Bronchial epithelial cell (primary cell): ENCODE data around the gene FRMD4A. TPM values are rescaled to one million over a fixed set of nuclear protein-coding genes. Genes with fewer than 3 reads are reported as not detected.
A peak's percentile ranks its signal among the peaks of the same experiment; 100 is the strongest.

Source experiments
- DNase-seq: peaks from one replicate; pipeline ENCODE4 v3.0.0-alpha.2; 2010; ENCODE audit warnings: low read depth
- FAIRE-seq: peaks from 2 replicates; lab custom pipeline; 2011; peaks lifted over from hg19 to GRCh38; lab: Jason Lieb, UNC
- H3K27me3 ChIP-seq: 2 replicates; pipeline ENCODE4 v1.5.1; 2011; ENCODE audit warnings: low read length; ENCODE audit not compliant: control insufficient read depth, insufficient read depth
- H3K36me3 ChIP-seq: 2 replicates; pipeline ENCODE4 v1.5.1; 2011; ENCODE audit warnings: low read length; ENCODE audit not compliant: control insufficient read depth, insufficient read depth
- H3K4me3 ChIP-seq: 2 replicates; pipeline ENCODE4 v1.5.1; 2011; ENCODE audit warnings: mild to moderate bottlenecking, low read depth, low read length, control low read depth
- total RNA-seq: library from RNA; depleted of rRNA; stranded (reverse); fragments of >200 nt; gene quantifications from 2 replicates; pipeline ENCODE4 v1.2.1, GENCODE V29; 2014
- TF ChIP-seq, protein P1 (sequence below): IDR thresholded peaks from 2 replicates; pipeline ENCODE4 v1.5.1; 2011; ENCODE audit warnings: mild to moderate bottlenecking, moderate library complexity, low read length, control low read depth, inconsistent platforms; ENCODE audit not compliant: insufficient read depth, severe bottlenecking

The FRMD4A gene
- total RNA-seq, 1 donor from 2014 or later: 3.2 TPM

DNA sequence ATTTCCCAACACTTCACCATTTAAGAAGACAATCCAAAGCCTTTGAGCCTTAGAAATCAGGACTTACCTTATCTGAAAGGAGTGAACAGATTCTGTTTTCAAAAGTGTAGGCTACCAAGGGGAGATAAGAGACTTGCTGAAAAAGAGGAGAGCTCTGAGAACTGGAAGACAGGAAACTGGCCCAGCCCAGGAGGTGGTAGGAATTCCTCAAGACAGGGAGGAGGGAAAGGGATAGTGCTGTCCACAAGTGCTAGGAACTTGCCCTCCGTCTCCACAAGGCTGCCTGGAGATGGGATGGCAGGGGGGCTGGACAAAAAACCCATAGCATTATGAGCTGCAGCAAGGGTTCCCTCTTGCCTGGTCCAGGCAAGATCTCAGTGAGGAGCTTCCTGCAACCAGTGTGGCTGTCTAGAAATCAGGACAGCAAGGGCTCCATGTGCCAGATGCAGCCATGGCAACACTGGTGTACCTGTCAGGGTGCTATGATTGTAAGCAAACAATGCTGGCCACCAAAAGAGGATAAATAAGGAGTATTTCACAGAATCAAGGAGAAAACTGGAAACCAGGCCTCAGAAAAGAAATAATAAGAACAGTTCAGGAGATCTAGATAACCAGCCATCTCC lies 22.7 kb upstream of the FRMD4A start:
- DNase-seq: no peak
- FAIRE-seq: no peak
- Histone ChIP-seq H3K27me3 (no peaks in the 10 kb centered on the region), H3K36me3 (no peaks in the 10 kb centered on the region), H3K4me3 (no peak overlapping the region)
- TF ChIP-seq, protein P1, sequence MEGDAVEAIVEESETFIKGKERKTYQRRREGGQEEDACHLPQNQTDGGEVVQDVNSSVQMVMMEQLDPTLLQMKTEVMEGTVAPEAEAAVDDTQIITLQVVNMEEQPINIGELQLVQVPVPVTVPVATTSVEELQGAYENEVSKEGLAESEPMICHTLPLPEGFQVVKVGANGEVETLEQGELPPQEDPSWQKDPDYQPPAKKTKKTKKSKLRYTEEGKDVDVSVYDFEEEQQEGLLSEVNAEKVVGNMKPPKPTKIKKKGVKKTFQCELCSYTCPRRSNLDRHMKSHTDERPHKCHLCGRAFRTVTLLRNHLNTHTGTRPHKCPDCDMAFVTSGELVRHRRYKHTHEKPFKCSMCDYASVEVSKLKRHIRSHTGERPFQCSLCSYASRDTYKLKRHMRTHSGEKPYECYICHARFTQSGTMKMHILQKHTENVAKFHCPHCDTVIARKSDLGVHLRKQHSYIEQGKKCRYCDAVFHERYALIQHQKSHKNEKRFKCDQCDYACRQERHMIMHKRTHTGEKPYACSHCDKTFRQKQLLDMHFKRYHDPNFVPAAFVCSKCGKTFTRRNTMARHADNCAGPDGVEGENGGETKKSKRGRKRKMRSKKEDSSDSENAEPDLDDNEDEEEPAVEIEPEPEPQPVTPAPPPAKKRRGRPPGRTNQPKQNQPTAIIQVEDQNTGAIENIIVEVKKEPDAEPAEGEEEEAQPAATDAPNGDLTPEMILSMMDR: no peak

DNA sequence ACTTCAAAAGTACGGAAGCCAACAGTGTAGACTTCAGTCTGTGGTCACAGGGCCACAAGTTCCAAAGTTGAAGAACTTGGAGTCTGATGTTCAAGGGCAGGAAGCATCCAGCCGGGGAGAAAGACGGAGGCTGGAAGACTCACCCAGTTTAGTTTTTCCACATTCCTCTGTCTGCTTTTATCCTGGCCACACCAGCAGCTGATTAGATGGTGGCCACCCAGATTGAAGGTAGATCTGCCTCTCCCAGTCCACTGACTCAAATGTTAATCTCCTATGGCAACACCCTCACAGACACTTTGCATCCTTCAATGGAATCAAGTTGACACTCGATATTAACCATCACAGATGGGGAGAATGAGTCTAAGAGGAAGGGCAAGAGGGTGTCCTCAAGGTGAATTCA lies 19.3 kb upstream of the FRMD4A start:
- FAIRE-seq: no peak
- TF ChIP-seq, protein P1: no peak
- DNase-seq: no peak
- Histone ChIP-seq H3K4me3 (no peak overlapping the region), H3K27me3 (no peaks in the 10 kb centered on the region), H3K36me3 (no peaks in the 10 kb centered on the region)

DNA sequence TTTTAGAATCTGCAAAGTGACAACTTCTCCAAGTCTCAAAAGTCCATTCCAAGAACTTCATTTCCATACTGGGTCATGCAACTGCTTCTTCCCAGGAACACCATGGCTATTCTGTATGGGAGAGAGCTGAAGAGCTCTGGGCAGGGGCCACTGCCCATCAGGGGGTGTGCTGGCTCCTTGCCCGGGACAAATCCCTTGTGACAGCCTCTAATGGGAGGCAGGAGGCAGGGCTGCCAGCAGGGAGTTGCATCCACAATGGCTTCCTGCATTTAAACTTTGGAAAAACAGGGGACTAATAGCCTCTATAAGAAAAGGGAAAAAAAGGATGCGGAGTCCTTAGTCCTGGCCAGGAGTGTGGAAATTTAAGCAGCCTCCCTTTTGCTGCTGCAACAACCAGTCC lies 18.4 kb upstream of the FRMD4A start:
- H3K36me3 ChIP-seq: no peaks in the 10 kb centered on the region
- TF ChIP-seq, protein P1: no peak
- FAIRE-seq (no peak), DNase-seq (no peak)
- no peak overlapping the region for H3K4me3 ChIP-seq
- H3K27me3 ChIP-seq: no peaks in the 10 kb centered on the region

DNA sequence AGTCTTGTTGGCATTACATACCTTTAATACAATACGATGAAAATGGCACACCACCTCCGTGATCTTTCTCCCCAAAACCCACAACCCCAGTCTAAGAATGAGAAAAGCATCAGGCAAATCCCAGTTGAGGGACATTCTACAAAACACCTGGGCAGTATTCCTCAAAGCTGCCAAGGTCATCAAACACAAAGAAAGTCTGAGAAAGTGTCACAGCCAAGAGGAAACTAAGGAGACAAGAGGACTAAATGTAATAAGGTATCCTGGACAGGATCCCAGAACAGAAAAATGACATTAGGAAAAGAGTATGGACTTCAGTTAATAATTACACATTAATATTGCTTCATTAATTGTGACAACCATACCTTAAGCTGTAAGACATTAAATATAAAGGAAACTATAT lies 14.5 kb upstream of the FRMD4A start:
- H3K4me3 ChIP-seq: no peak overlapping the region
- TF ChIP-seq, protein P1: no peak
- DNase-seq: no peak
- no peaks in the 10 kb centered on the region for H3K36me3 ChIP-seq
- H3K27me3 ChIP-seq: no peaks in the 10 kb centered on the region
- FAIRE-seq: no peak

DNA sequence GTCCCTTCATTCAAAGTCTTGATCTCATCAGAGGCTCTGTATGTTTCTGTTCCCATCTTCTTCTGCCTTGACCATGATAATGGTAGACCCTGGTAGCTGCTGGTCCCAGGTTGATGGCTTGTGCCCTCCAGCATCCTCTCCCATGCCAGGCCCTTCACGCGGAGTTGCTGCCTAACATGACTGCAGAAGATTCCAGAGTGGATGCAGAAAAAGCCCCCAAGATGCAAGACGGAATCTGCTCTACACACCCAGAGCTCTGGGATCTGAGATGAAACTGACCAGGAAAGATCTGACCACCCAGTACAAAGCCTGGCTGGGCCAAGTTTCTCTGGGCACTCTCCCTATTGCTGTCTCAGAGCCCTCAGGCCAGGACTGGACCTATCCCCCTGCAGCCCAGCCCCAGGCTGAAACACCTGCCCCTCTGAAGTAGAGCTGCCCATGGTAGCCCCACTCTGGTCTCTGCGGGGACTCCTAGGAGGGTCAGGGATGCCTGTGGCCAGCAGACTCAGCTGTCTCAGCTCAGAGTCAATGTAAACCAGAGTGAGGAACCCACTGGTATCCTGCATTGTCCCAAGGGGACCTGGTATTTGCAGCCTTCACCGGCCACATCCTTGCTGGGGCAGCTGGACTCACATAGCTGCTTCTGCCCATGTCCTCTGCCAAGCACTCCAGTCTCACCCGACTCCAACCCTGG lies 9.5 kb upstream of the FRMD4A start:
- no peaks in the 10 kb centered on the region for H3K27me3 ChIP-seq
- DNase-seq (no peak), FAIRE-seq (peak; percentile 13)
- H3K36me3 ChIP-seq: no peaks in the 10 kb centered on the region
- TF ChIP-seq, protein P1: no peak
- H3K4me3 ChIP-seq: no peak overlapping the region
